ENCODE data around the gene TMEM117. TPM values are rescaled to one million over a fixed set of nuclear protein-coding genes. Genes with fewer than 3 reads are reported as not detected.

The TMEM117 gene
- total RNA-seq, 1 donor from 2014 or later, result 0.43 TPM

DNA sequence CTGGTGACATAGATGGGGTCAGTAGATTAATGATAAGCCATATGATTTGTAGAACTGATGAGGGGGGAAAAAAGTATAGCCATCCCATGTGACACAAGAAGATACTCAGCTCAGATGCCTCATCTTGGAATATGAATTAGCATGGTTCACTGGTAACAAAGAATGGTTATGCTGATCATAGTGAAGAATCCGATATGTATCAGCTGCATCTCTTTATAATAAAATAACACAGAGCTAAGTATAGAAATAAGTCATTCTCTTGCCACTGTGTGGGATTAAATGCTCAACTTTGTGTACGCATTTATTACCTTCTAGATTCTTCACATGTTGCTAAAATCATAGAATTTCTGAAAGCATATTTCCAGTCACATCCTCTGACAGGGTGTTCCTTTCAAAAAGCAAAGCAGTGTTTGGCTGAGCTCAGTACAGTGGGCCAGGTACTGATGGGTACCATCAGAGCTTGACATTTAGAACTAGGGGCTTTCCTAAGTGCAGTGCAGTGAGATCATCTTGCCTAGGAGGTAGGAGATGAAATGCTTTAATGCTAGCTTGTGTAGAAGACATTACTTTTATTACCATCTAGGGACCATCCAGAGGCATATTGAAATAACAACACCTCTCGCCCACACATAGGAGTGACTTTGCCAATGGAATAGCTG lies 256.2 kb downstream of the TMEM117 start:
- no peak overlapping the region for H3K27ac ChIP-seq
- no peaks in the 10 kb centered on the region for H3K36me3 ChIP-seq
- TF ChIP-seq, protein P1, sequence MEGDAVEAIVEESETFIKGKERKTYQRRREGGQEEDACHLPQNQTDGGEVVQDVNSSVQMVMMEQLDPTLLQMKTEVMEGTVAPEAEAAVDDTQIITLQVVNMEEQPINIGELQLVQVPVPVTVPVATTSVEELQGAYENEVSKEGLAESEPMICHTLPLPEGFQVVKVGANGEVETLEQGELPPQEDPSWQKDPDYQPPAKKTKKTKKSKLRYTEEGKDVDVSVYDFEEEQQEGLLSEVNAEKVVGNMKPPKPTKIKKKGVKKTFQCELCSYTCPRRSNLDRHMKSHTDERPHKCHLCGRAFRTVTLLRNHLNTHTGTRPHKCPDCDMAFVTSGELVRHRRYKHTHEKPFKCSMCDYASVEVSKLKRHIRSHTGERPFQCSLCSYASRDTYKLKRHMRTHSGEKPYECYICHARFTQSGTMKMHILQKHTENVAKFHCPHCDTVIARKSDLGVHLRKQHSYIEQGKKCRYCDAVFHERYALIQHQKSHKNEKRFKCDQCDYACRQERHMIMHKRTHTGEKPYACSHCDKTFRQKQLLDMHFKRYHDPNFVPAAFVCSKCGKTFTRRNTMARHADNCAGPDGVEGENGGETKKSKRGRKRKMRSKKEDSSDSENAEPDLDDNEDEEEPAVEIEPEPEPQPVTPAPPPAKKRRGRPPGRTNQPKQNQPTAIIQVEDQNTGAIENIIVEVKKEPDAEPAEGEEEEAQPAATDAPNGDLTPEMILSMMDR (IDR thresholded peaks at IDR 0.05), result no peak
- intact Hi-C loops (cut with DNase I), result no loop called here
- H3K9me3 ChIP-seq, result no peaks in the 10 kb centered on the region
- no peak overlapping the region for H3K4me3 ChIP-seq
- H3K4me1 ChIP-seq, result no peaks in the 10 kb centered on the region
- DNase-seq (ENCODE audit: low spot score in 2 of 2), result no peak
- no peaks in the 10 kb centered on the region for H3K27me3 ChIP-seq

DNA sequence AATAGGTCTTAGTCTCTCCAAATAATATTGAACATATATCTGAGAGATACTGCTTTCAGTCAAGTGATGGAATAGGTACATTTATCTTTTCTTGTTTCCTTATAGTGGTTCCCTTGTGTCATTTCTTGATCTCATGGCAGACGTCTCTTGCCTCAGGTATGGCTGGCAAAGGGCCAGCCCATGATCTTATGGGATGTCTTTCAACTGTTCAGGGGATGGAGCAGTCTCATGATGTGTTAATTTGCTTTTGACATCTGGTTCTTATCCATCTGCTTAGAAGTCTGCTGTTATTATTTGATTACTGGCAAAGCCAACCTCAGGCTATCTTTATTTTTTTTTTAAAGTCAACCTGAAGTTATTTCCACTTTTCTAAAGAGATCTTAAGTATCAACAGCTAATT lies 262.9 kb downstream of the TMEM117 start:
- TF ChIP-seq, protein P1 (IDR thresholded peaks at IDR 0.05), result no peak
- no peak overlapping the region for H3K4me3 ChIP-seq
- no peaks in the 10 kb centered on the region for H3K27me3 ChIP-seq
- H3K27ac ChIP-seq, result no peak overlapping the region
- no peaks in the 10 kb centered on the region for H3K9me3 ChIP-seq
- no peak for DNase-seq (ENCODE audit: low spot score in 2 of 2)
- no peaks in the 10 kb centered on the region for H3K36me3 ChIP-seq
- intact Hi-C loops (cut with DNase I), result no loop called here
- no peaks in the 10 kb centered on the region for H3K4me1 ChIP-seq

DNA sequence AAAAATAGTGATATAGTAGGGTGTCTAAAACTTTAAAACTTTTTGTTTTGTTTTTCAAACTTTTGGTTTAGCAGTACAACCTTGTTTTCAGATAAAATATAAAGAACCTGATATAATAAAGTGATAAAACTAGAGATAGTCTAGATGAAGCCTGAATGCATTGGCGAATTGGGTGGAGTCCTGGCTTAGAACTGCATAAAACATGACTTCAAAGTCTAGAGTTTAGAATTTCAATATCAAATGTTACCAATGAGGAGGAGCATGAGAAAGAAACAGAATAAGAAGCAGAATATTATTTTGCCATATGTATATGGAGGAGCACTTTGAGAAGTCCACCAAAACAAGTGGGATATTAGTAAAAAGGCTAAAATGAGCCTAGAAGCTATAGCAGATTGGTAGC lies 263.6 kb downstream of the TMEM117 start:
- no peak overlapping the region for H3K27ac ChIP-seq
- no peak for DNase-seq (ENCODE audit: low spot score in 2 of 2)
- TF ChIP-seq, protein P1 (IDR thresholded peaks at IDR 0.05), result no peak
- H3K27me3 ChIP-seq, result no peaks in the 10 kb centered on the region
- intact Hi-C loops (cut with DNase I), result no loop called here
- H3K4me3 ChIP-seq, result no peak overlapping the region
- H3K36me3 ChIP-seq, result no peaks in the 10 kb centered on the region
- H3K4me1 ChIP-seq, result no peaks in the 10 kb centered on the region
- H3K9me3 ChIP-seq, result no peaks in the 10 kb centered on the region

DNA sequence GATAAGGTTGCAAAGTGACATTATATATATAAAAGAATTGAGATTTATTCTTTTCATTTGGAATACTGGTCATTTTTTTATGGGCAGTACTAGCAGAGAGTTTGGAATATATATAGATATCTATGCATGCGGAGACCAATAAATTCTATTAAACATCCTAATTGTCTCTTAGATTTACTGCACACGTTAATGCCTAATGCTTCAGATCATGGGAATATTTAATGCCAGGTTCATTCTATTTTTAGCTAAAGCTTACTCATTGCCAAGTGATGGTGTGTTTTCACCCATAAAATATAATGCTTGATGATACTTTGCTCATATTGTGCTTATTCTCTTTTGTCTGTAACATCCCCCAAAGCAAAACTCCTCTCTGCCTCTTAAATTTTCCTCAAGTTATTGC lies 264.4 kb downstream of the TMEM117 start:
- Histone ChIP-seq H3K4me3 (no peak overlapping the region), H3K27me3 (no peaks in the 10 kb centered on the region), H3K9me3 (no peaks in the 10 kb centered on the region), H3K4me1 (no peaks in the 10 kb centered on the region), H3K36me3 (no peaks in the 10 kb centered on the region), H3K27ac (no peak overlapping the region)
- TF ChIP-seq, protein P1 (IDR thresholded peaks at IDR 0.05), result no peak
- intact Hi-C loops (cut with DNase I), result no loop called here
- DNase-seq (ENCODE audit: low spot score in 2 of 2), result no peak

DNA sequence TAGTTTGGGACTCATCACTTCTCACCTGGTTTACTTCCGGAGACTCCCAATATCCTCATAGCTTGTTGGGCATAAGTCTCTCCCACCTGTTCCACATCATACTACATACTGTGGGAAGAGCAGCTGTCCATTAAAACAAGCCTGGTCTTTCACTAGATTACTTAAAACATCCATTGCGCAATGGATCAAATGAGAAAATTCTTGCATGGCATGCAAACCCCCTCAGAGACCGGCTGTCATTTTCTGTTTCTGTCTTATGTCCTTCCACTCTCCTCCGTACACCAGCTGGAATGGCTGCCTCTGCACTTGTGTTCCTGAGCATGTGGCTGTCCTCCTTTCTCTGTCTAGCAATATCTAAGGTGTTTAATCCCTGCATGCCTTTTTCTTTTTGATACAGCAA lies 265.6 kb downstream of the TMEM117 start:
- Histone ChIP-seq H3K27ac (no peak overlapping the region), H3K27me3 (no peaks in the 10 kb centered on the region), H3K4me1 (no peaks in the 10 kb centered on the region), H3K9me3 (no peaks in the 10 kb centered on the region), H3K4me3 (no peak overlapping the region), H3K36me3 (no peaks in the 10 kb centered on the region)
- intact Hi-C loops (cut with DNase I), result no loop called here
- no peak for DNase-seq (ENCODE audit: low spot score in 2 of 2)
- TF ChIP-seq, protein P1 (IDR thresholded peaks at IDR 0.05), result no peak

DNA sequence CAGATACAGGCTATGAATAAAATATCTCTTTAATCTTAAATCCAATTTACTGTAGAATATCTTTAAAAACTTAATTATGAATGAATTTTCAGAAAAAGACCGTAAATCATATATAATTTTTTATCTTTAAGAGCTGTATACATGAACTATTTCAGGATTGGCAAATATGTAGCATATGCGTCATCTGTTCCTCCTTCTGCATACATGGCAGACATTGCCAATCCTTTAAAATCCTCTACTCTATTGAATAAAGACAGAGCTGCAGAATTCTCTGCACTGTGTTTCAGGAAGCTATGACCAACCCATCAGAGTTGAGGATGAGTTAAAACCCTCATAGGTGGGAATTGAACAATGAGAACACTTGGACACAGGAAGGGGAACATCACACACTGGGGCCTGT lies 279.0 kb downstream of the TMEM117 start:
- intact Hi-C loops (cut with DNase I), result no loop called here
- Histone ChIP-seq H3K27me3 (no peaks in the 10 kb centered on the region), H3K36me3 (no peaks in the 10 kb centered on the region), H3K4me1 (no peaks in the 10 kb centered on the region), H3K4me3 (no peak overlapping the region), H3K27ac (no peak overlapping the region), H3K9me3 (no peaks in the 10 kb centered on the region)
- DNase-seq (ENCODE audit: low spot score in 2 of 2), result no peak
- TF ChIP-seq, protein P1 (IDR thresholded peaks at IDR 0.05), result no peak

Data from ascending aorta (tissue), 2 donors.